Keratinocyte (primary cell): ENCODE data around the gene ATP5F1E. TPM values are rescaled to one million over a fixed set of nuclear protein-coding genes. Genes with fewer than 3 reads are reported as not detected.

Experiments used
- DNase-seq: peaks from one replicate; pipeline ENCODE4 v3.0.0-alpha.2; 2011; ENCODE audit warnings: low read depth, missing footprints, low spot score
- FAIRE-seq: peaks from 2 replicates; lab custom pipeline; 2011; peaks lifted over from hg19 to GRCh38; lab: Jason Lieb, UNC
- H2AFZ ChIP-seq: 2 replicates; pipeline ENCODE4 v1.6.0; 2012; ENCODE audit warnings: low read length, control low read depth, inconsistent platforms; ENCODE audit not compliant: control insufficient read depth
- H3K27ac ChIP-seq: 2 replicates; pipeline ENCODE4 v1.5.1; 2011; ENCODE audit warnings: low read length; ENCODE audit not compliant: control insufficient read depth, insufficient read depth
- H3K27me3 ChIP-seq: 3 replicates; pipeline ENCODE4 v1.6.0; 2011; ENCODE audit warnings: low read length; ENCODE audit not compliant: control insufficient read depth, insufficient read depth; ENCODE audit errors: extremely low read depth
- H3K36me3 ChIP-seq, 2 experiments: 2 replicates in 1 of 2; 3 replicates in 1 of 2; pipeline ENCODE4 v1.5.1; 2011; ENCODE audit warnings: low read length in 2 of 2, mild to moderate bottlenecking in 1 of 2; ENCODE audit not compliant: control insufficient read depth in 2 of 2, insufficient read depth in 2 of 2; ENCODE audit errors: extremely low read depth in 1 of 2
- H3K4me1 ChIP-seq: 3 replicates; pipeline ENCODE4 v1.5.1; 2011; ENCODE audit warnings: low read length; ENCODE audit not compliant: control insufficient read depth, insufficient read depth; ENCODE audit errors: extremely low read depth
- H3K4me2 ChIP-seq: 3 replicates; pipeline ENCODE4 v1.6.0; 2011; ENCODE audit warnings: low read depth, low read length; ENCODE audit not compliant: control insufficient read depth, insufficient read depth; ENCODE audit errors: extremely low read depth
- H3K4me3 ChIP-seq, 3 experiments: fragments of 200-600 bp in 1 of 3; sonication (generic) in 1 of 3; 2 replicates in 2 of 3; 3 replicates in 1 of 3; pipeline ENCODE4 v1.5.1; 2011 to 2016; ENCODE audit warnings: low read length in 3 of 3, mild to moderate bottlenecking in 3 of 3, control low read depth in 2 of 3, inconsistent platforms in 1 of 3, low read depth in 1 of 3, mixed read lengths in 1 of 3, mixed run types in 1 of 3, moderate library complexity in 1 of 3; ENCODE audit not compliant: control insufficient read depth in 2 of 3, insufficient read depth in 2 of 3; ENCODE audit errors: extremely low read depth in 1 of 3
- H3K79me2 ChIP-seq: 2 replicates; pipeline ENCODE4 v1.6.0; 2012; ENCODE audit warnings: low read length; ENCODE audit not compliant: control insufficient read depth, insufficient read depth
- H3K9ac ChIP-seq: 3 replicates; pipeline ENCODE4 v1.6.0; 2011; ENCODE audit warnings: low read length; ENCODE audit not compliant: control insufficient read depth, insufficient read depth; ENCODE audit errors: extremely low read depth
- H3K9me1 ChIP-seq: 3 replicates; pipeline ENCODE4 v1.6.0; 2011; ENCODE audit warnings: low read length; ENCODE audit not compliant: control insufficient read depth, insufficient read depth; ENCODE audit errors: extremely low read depth
- H3K9me3 ChIP-seq: 2 replicates; pipeline ENCODE4 v1.5.1; 2012; ENCODE audit warnings: low read depth, low read length; ENCODE audit not compliant: control insufficient read depth
- H4K20me1 ChIP-seq: 3 replicates; pipeline ENCODE4 v1.6.0; 2011; ENCODE audit warnings: low read length; ENCODE audit not compliant: control insufficient read depth, insufficient read depth; ENCODE audit errors: extremely low read depth
- CTCF ChIP-seq, 3 experiments: IDR thresholded peaks in 1 of 3; conservative IDR thresholded peaks in 1 of 3; optimal IDR thresholded peaks in 1 of 3; 2 replicates in 2 of 3; 3 replicates in 1 of 3; pipeline versions ENCODE3 to v1.5.1; 2011; ENCODE audit warnings: low read length in 3 of 3, mild to moderate bottlenecking in 3 of 3, moderate library complexity in 2 of 3, control low read depth in 1 of 3, inconsistent platforms in 1 of 3; ENCODE audit not compliant: insufficient read depth in 2 of 3; ENCODE audit errors: extremely low read depth in 1 of 3
- EZH2 ChIP-seq: IDR thresholded peaks from one replicate; pipeline ENCODE4 v1.6.1; 2012; ENCODE audit warnings: inconsistent platforms, mild to moderate bottlenecking, low read length, moderate library complexity
- dilution Hi-C: fragments of 300-500 bp; cut with MboI; formaldehyde crosslinking; loops from one replicate; pipeline ENCODE4 v1.7.0; 2020; ENCODE audit warnings: low sequenced_read_pairs; ENCODE audit not compliant: extremely low pct_ligation_motif_present
- polyA plus RNA-seq, 5 experiments: library from polyadenylated mRNA; depleted of rRNA in 3 of 5; stranded (reverse) in 3 of 5; stranded (forward) in 1 of 5; unstranded in 1 of 5; fragments of >200 nt; gene quantifications; 1 replicate in 1 of 5; 2 replicates in 3 of 5; 3 replicates in 1 of 5; pipeline versions ENCODE4 v1.2.1 to v1.2.3, GENCODE V29; 2011 to 2012; ENCODE audit warnings: missing spikeins in 2 of 5, low read depth in 1 of 5, low replicate concordance in 1 of 5

Gene ATP5F1E
- polyA plus RNA-seq, 1 donor (not counting 4 experiments of a cell fraction or from before 2014, with no cell fraction given) = 99.7 TPM

- peaks cover 30 to 44% of the 10 kb centered on the region in 2 experiments for H3K36me3 ChIP-seq
- H2AFZ ChIP-seq = no peak overlapping the region
- peaks cover 24% of the 10 kb centered on the region for H3K4me1 ChIP-seq
- no peak overlapping the region for H3K27ac ChIP-seq
- H3K4me3 ChIP-seq = no peak overlapping the region
- no peaks in the 10 kb centered on the region for H3K9me1 ChIP-seq
- no peaks in the 10 kb centered on the region for H3K9me3 ChIP-seq
- H3K79me2 ChIP-seq = peaks cover 63% of the 10 kb centered on the region
- no peak for FAIRE-seq
- peaks cover 3% of the 10 kb centered on the region for H4K20me1 ChIP-seq
- no peak for DNase-seq
- dilution Hi-C loops = no loop called here
- TF ChIP-seq CTCF (optimal IDR thresholded peaks at IDR 0.05 in 1 of 3, IDR thresholded peaks at IDR 0.05 in 1 of 3, conservative IDR thresholded peaks at IDR 0.05 in 1 of 3; ENCODE audit: extremely low read depth in 1 of 3, insufficient read depth in 2 of 3, low read length in 3 of 3) = no peak
- H3K4me2 ChIP-seq = no peak overlapping the region
- H3K27me3 ChIP-seq = no peaks in the 10 kb centered on the region
- no peak overlapping the region for H3K9ac ChIP-seq
These were observed 1.6 kb upstream of the ATP5F1E start for GRCh38 chr20:59033616-59034165.

- peaks cover 3% of the 10 kb centered on the region for H4K20me1 ChIP-seq
- H3K4me3 ChIP-seq = peak overlapping the region in 2 of 3 experiments; percentile 69 to 71
- H3K4me1 ChIP-seq = peaks cover 30% of the 10 kb centered on the region
- peak overlapping the region; percentile 64 for H3K27ac ChIP-seq
- DNase-seq = no peak
- peak overlapping the region; percentile 44 for H2AFZ ChIP-seq
- peaks cover 30 to 41% of the 10 kb centered on the region in 2 experiments for H3K36me3 ChIP-seq
- no peaks in the 10 kb centered on the region for H3K9me1 ChIP-seq
- no peaks in the 10 kb centered on the region for H3K9me3 ChIP-seq
- dilution Hi-C loops = no loop called here
- FAIRE-seq = no peak
- peak overlapping the region; percentile 81 for H3K9ac ChIP-seq
- TF ChIP-seq CTCF (optimal IDR thresholded peaks at IDR 0.05 in 1 of 3, IDR thresholded peaks at IDR 0.05 in 1 of 3, conservative IDR thresholded peaks at IDR 0.05 in 1 of 3; ENCODE audit: extremely low read depth in 1 of 3, insufficient read depth in 2 of 3, low read length in 3 of 3) (no peak), EZH2 (no peak)
- peaks cover 62% of the 10 kb centered on the region for H3K79me2 ChIP-seq
- H3K27me3 ChIP-seq = no peaks in the 10 kb centered on the region
- H3K4me2 ChIP-seq = peak overlapping the region; percentile 96
These were observed 958 bp upstream of the ATP5F1E start for GRCh38 chr20:59033093-59033492.
